ENCODE measurements around the gene MAP3K2.

GRCh38 chr2:127309468-127309867 lies 78.3 kb downstream of the MAP3K2 start:
- TF ChIP-seq CTCF (IDR thresholded peaks at IDR 0.05; ENCODE audit: insufficient read depth, low read depth, low read length) = no peak
- TF ChIP-seq EZH2 (IDR thresholded peaks at IDR 0.05; ENCODE audit: insufficient read depth, low read length) = no peak
